Caco-2 (cell line): ENCODE measurements around the gene SLC6A15. TPM values are rescaled to one million over a fixed set of nuclear protein-coding genes. Genes with fewer than 3 reads are reported as not detected.

Experiments
- BruUV-seq: library from RNA; stranded (reverse); fragments of 400-500 nt; replicated peaks from 2 replicates; lab custom pipeline; 2021; lab: Mats Ljungman, UMichigan
- CTCF ChIA-PET: fragments of 300-600 bp; sonication (Branson Sonifier 250); formaldehyde crosslinking; loops from one replicate; lab custom pipeline; 2022; ENCODE audit warnings: antibody characterized with exemption; lab: Charles Lee
- POLR2A ChIA-PET: fragments of 300-600 bp; sonication (Branson Sonifier 250); formaldehyde crosslinking; loops from one replicate; lab custom pipeline; 2022; ENCODE audit warnings: antibody characterized with exemption; lab: Charles Lee
- DNase-seq, 2 experiments: peaks; one replicate each; pipeline versions ENCODE4 v3.0.0 to v3.0.0-alpha.2; 2020 to 2022
- H3K27me3 ChIP-seq: replicated peaks from 2 replicates; pipeline ENCODE4 v1.6.0; 2011; ENCODE audit warnings: low read length; ENCODE audit not compliant: control insufficient read depth, insufficient read depth
- H3K36me3 ChIP-seq: 2 replicates; pipeline ENCODE4 v1.5.1; 2011; ENCODE audit warnings: low read length; ENCODE audit not compliant: control insufficient read depth, insufficient read depth
- H3K4me1 ChIP-seq: fragments of 250-450 bp; sonication (Bioruptor Pico); 2 replicates; pipeline ENCODE4 v1.5.1; 2020; ENCODE audit warnings: mild to moderate bottlenecking
- H3K4me3 ChIP-seq: 2 replicates; pipeline ENCODE4 v1.5.1; 2011; ENCODE audit warnings: low read depth, mild to moderate bottlenecking, control low read depth, low read length
- H3K9me3 ChIP-seq: fragments of 250-450 bp; sonication (Bioruptor Pico); 2 replicates; pipeline ENCODE4 v1.5.1; 2020; ENCODE audit warnings: mild to moderate bottlenecking, moderate library complexity
- H3K27ac Mint-ChIP-seq: one replicate; pipeline ENCODE4 v1.8.0; 2022; ENCODE audit warnings: mixed read lengths; ENCODE audit not compliant: unreplicated experiment
- H3K27me3 Mint-ChIP-seq: one replicate; pipeline ENCODE4 v1.8.0; 2022; ENCODE audit warnings: mixed read lengths; ENCODE audit not compliant: insufficient read depth, unreplicated experiment
- H3K36me3 Mint-ChIP-seq: one replicate; pipeline ENCODE4 v1.8.0; 2022; ENCODE audit warnings: mild to moderate bottlenecking, mixed read lengths; ENCODE audit not compliant: insufficient read depth, unreplicated experiment
- H3K4me1 Mint-ChIP-seq: one replicate; pipeline ENCODE4 v1.8.0; 2022; ENCODE audit warnings: low read depth, mixed read lengths; ENCODE audit not compliant: unreplicated experiment
- H3K4me3 Mint-ChIP-seq: one replicate; pipeline ENCODE4 v1.8.0; 2022; ENCODE audit warnings: mild to moderate bottlenecking, moderate library complexity, mixed read lengths; ENCODE audit not compliant: unreplicated experiment
- H3K9me3 Mint-ChIP-seq: one replicate; pipeline ENCODE4 v1.8.0; 2022; ENCODE audit warnings: mixed read lengths; ENCODE audit not compliant: unreplicated experiment
- intact Hi-C: fragments of 100-400 bp; cut with micrococcal nuclease; formaldehyde crosslinking; loops from one replicate; pipeline ENCODE4 v1.10.0; 2022; ENCODE audit not compliant: unreplicated experiment
- total RNA-seq: library from RNA; stranded (reverse); gene quantifications from 2 replicates; pipeline ENCODE4 v1.2.3, GENCODE V29; 2022
- TF ChIP-seq, protein P1 (sequence below), 2 experiments: fragments of 200-600 bp in 1 of 2; IDR thresholded peaks; 1 replicate in 1 of 2; 2 replicates in 1 of 2; pipeline versions ENCODE4 v1.5.1 to v1.8.0; 2011 to 2022; ENCODE audit warnings: antibody characterized with exemption in 1 of 2, control low read depth in 1 of 2, inconsistent platforms in 1 of 2, low read depth in 1 of 2, low read length in 1 of 2, mild to moderate bottlenecking in 1 of 2, moderate library complexity in 1 of 2; ENCODE audit not compliant: insufficient read depth in 1 of 2, severe bottlenecking in 1 of 2, unreplicated experiment in 1 of 2

Gene SLC6A15
- total RNA-seq, 1 experiment from 2014 or later = not detected

DNA sequence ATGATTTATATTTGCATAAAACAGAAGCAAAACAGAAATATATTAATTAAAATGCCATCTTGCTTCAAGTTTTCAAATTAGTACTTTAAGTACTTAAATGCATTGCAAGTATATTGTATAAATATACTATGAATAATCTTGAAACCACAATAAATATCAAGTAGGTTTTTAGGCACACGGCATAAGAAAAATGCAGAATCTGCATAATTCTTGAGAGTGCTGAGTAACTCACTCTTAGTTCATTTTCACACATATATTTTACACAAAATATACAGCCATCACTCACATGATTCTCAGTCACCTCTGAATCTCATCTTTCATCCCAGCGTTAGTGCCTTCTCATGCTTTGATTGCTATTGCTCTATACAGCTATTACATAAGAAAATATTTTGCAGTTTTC is 51.9 kb downstream of the SLC6A15 start:
- Histone ChIP-seq H3K4me1 (no peaks in the 10 kb centered on the region), H3K27me3 (no peaks in the 10 kb centered on the region), H3K36me3 (no peaks in the 10 kb centered on the region), H3K9me3 (no peaks in the 10 kb centered on the region), H3K4me3 (no peak overlapping the region)
- ChIA-PET POLR2A (no interaction called here), CTCF (no interaction called here)
- Mint-ChIP-seq H3K36me3 (no peaks in the 10 kb centered on the region), H3K4me1 (no peaks in the 10 kb centered on the region), H3K27ac (no peak overlapping the region), H3K27me3 (no peaks in the 10 kb centered on the region), H3K9me3 (no peaks in the 10 kb centered on the region), H3K4me3 (no peak overlapping the region)
- intact Hi-C loops = no loop called here
- no peak for DNase-seq
- TF ChIP-seq, protein P1, sequence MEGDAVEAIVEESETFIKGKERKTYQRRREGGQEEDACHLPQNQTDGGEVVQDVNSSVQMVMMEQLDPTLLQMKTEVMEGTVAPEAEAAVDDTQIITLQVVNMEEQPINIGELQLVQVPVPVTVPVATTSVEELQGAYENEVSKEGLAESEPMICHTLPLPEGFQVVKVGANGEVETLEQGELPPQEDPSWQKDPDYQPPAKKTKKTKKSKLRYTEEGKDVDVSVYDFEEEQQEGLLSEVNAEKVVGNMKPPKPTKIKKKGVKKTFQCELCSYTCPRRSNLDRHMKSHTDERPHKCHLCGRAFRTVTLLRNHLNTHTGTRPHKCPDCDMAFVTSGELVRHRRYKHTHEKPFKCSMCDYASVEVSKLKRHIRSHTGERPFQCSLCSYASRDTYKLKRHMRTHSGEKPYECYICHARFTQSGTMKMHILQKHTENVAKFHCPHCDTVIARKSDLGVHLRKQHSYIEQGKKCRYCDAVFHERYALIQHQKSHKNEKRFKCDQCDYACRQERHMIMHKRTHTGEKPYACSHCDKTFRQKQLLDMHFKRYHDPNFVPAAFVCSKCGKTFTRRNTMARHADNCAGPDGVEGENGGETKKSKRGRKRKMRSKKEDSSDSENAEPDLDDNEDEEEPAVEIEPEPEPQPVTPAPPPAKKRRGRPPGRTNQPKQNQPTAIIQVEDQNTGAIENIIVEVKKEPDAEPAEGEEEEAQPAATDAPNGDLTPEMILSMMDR (IDR thresholded peaks at IDR 0.05; ENCODE audit: insufficient read depth in 1 of 2, low read depth in 1 of 2, low read length in 1 of 2, severe bottlenecking in 1 of 2, unreplicated experiment in 1 of 2) = no peak
- BruUV-seq = no TSS peak

DNA sequence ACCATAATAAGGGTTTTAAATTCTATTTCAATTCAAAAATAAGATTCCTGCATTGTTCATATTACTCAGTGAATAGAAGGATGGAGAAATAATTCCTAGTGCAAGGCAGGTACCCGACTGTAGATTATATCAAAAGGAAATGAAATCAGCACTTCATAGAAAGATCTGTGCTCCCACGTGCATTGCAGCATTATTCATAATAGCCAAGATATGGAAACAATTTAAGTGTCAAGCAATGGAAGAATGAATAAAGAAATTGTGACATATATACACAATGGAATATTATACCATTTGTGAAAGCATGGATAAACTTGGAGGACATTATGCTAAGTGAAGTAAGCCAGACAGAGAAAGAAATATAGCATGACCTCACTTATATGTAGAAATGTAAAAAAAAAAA is 53.8 kb downstream of the SLC6A15 start:
- no peaks in the 10 kb centered on the region for H3K36me3 ChIP-seq
- Mint-ChIP-seq H3K27me3 (no peaks in the 10 kb centered on the region), H3K36me3 (no peaks in the 10 kb centered on the region), H3K9me3 (no peaks in the 10 kb centered on the region), H3K4me1 (no peaks in the 10 kb centered on the region), H3K4me3 (no peak overlapping the region), H3K27ac (no peak overlapping the region)
- ChIA-PET POLR2A (no interaction called here), CTCF (no interaction called here)
- DNase-seq = no peak
- no TSS peak for BruUV-seq
- no peak overlapping the region for H3K4me3 ChIP-seq
- TF ChIP-seq, protein P1 (IDR thresholded peaks at IDR 0.05; ENCODE audit: insufficient read depth in 1 of 2, low read depth in 1 of 2, low read length in 1 of 2, severe bottlenecking in 1 of 2, unreplicated experiment in 1 of 2) = no peak
- H3K4me1 ChIP-seq = no peaks in the 10 kb centered on the region
- no peaks in the 10 kb centered on the region for H3K9me3 ChIP-seq
- H3K27me3 ChIP-seq = no peaks in the 10 kb centered on the region
- intact Hi-C loops = no loop called here

DNA sequence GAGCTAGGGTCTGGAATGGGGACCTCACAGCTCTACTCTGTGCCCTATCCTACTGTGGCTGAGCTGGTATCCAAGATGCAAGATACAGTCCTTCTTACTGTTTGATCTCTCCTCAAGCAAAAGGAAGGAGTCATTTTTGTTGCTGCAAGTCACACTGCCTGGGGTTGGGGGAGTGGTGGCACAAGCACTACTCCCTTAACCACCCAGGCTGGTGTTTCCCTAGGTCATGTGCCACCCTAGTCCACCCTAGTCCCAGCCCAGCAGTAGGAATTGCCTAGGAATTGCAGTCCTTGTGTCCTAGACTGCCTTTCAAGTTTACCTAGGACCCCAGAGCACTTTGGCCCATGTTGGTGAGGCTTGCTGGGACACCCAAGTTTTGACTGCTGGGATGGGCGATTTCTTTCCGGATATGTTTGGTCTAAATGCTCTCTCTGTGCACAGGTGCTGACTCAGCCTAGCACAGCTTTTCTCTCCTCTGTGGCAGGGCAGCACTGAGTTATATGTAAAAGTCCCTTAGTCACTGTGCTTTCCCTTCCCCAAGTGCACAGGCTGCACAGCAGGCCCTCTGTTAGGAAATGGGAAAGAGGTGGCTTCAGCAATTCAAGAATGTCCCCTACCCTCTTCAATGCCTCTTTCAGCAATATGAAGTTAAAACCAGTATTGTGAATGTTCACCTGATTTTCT is 54.9 kb downstream of the SLC6A15 start:
- no peak overlapping the region for H3K4me3 ChIP-seq
- no peaks in the 10 kb centered on the region for H3K4me1 ChIP-seq
- no peaks in the 10 kb centered on the region for H3K27me3 Mint-ChIP-seq
- no peaks in the 10 kb centered on the region for H3K36me3 Mint-ChIP-seq
- H3K27ac Mint-ChIP-seq = no peak overlapping the region
- no peaks in the 10 kb centered on the region for H3K9me3 ChIP-seq
- CTCF ChIA-PET = no interaction called here
- H3K4me1 Mint-ChIP-seq = no peaks in the 10 kb centered on the region
- BruUV-seq = no TSS peak
- TF ChIP-seq, protein P1 (IDR thresholded peaks at IDR 0.05; ENCODE audit: insufficient read depth in 1 of 2, low read depth in 1 of 2, low read length in 1 of 2, severe bottlenecking in 1 of 2, unreplicated experiment in 1 of 2) = no peak
- no peaks in the 10 kb centered on the region for H3K36me3 ChIP-seq
- DNase-seq = no peak
- no peak overlapping the region for H3K4me3 Mint-ChIP-seq
- POLR2A ChIA-PET = no interaction called here
- H3K27me3 ChIP-seq = no peaks in the 10 kb centered on the region
- intact Hi-C loops = no loop called here
- H3K9me3 Mint-ChIP-seq = no peaks in the 10 kb centered on the region
